Choroid plexus epithelial cell (primary cell): ENCODE data around the gene DCDC2.
"Not testable (repeated sequence)": the region's sequence is repeated elsewhere in the genome, so short reads cannot be mapped to it uniquely, and the experiment has no call there.

ENCODE experiments used
- DNase-seq: peaks from one replicate; pipeline ENCODE4 v3.0.0-alpha.2; 2010; ENCODE audit warnings: low read depth
- H3K4me3 ChIP-seq: 2 replicates; pipeline ENCODE4 v1.5.1; 2011; ENCODE audit warnings: low read depth, mild to moderate bottlenecking, control low read depth, low read length, moderate library complexity
- TF ChIP-seq, protein P1 (sequence below): conservative IDR thresholded peaks from 2 replicates; pipeline ENCODE4 v1.5.1; 2011; ENCODE audit warnings: low read depth, mild to moderate bottlenecking, control low read depth, inconsistent platforms, low read length, moderate library complexity

DCDC2 gene

GRCh38 chr6:24255676-24256075 lies 102.2 kb downstream of the DCDC2 start:
- no peak for DNase-seq
- TF ChIP-seq, protein P1, sequence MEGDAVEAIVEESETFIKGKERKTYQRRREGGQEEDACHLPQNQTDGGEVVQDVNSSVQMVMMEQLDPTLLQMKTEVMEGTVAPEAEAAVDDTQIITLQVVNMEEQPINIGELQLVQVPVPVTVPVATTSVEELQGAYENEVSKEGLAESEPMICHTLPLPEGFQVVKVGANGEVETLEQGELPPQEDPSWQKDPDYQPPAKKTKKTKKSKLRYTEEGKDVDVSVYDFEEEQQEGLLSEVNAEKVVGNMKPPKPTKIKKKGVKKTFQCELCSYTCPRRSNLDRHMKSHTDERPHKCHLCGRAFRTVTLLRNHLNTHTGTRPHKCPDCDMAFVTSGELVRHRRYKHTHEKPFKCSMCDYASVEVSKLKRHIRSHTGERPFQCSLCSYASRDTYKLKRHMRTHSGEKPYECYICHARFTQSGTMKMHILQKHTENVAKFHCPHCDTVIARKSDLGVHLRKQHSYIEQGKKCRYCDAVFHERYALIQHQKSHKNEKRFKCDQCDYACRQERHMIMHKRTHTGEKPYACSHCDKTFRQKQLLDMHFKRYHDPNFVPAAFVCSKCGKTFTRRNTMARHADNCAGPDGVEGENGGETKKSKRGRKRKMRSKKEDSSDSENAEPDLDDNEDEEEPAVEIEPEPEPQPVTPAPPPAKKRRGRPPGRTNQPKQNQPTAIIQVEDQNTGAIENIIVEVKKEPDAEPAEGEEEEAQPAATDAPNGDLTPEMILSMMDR: no peak
- H3K4me3 ChIP-seq: no peak overlapping the region

DNA sequence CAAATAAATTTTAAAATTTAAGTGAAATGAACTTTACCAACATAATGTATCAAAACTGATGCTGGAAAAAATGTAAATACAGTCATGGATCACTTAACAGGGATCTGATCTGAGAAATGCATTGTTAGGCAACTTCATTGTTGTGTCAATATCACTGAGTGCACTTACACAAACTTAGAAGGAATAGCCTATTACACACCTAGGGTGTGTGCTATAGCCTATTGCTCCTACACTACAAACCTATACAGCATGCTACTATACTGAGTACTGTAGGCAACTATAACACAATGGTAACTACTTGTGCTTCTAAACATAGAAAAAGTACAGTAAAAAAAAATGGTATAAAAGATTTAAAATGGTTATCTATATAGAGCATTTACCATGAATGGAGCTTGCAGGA lies 104.5 kb downstream of the DCDC2 start:
- TF ChIP-seq, protein P1: no peak
- no peak for DNase-seq
- no peak overlapping the region for H3K4me3 ChIP-seq

- no peak for DNase-seq
- H3K4me3 ChIP-seq: no peak overlapping the region
- TF ChIP-seq, protein P1: no peak
Observed at GRCh38 chr6:24252280-24252679, 105.6 kb downstream of the DCDC2 start.

DNA sequence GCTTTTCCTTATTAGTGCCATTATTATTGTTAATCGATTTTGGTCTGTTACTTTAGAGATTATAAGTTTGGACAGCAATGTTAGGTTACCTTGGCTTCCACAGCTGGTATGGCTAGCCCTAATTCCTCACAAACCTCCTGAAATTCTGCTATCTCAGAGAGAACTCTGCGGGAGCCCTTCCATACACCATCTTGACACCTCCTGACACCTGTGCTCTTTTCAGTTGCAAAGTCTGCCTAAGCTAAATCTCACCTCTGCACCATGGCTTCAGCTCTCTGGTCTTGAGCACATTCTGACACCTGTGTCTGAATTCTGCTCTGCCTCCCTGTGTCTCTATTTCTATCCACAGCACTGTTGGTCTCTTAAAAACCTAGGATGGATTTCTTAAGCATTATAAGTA lies 106.5 kb downstream of the DCDC2 start:
- no peak for DNase-seq
- H3K4me3 ChIP-seq: no peak overlapping the region
- TF ChIP-seq, protein P1: no peak

DNA sequence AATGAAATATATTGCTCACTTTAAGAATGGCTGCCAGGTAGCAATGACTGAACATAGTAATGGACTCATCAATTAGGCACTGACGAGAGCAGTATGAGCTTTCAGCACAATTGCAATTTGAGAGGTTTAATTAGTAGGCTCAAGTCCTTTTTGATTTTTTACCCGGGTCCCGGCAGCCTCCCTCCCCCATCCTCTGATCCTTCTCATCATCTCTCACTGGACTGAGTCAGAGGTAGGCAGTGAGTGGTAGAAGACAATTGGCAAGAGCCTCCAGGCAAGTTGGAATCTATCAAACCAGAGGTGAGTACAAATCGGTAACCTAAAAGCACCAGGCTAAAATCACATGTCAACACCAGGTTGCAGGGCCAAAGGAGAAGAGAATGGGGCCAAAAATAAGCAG lies 107.9 kb downstream of the DCDC2 start:
- TF ChIP-seq, protein P1: no peak
- no peak for DNase-seq
- H3K4me3 ChIP-seq: no peak overlapping the region

- TF ChIP-seq, protein P1: no peak
- no peak for DNase-seq
- H3K4me3 ChIP-seq: no peak overlapping the region
Observed at GRCh38 chr6:24245275-24245674, 112.6 kb downstream of the DCDC2 start.

- DNase-seq: no peak
- H3K4me3 ChIP-seq: no peak overlapping the region
- TF ChIP-seq, protein P1: no peak
Observed at GRCh38 chr6:24242924-24243323, 114.9 kb downstream of the DCDC2 start.

DNA sequence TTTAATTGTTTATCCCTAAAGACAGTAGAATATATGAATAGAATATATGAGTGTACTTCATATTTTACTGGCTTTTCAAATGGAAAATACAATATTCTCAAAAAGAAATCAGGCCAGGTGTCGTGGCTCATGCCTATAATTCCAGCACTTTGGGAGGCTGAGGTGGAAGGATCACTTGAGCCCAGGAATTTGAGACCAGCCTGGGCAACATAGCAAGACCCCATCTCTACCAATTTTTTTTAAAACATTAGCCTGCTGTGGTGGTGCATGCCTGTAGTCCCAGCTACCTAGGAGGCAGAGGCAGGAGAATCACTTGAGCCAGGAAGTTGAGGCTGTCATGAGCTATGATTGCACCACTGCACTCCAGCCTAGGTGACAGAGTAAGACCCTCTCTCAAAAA lies 116.1 kb downstream of the DCDC2 start:
- H3K4me3 ChIP-seq, DNase-seq: not testable (repeated sequence)
